ENCODE measurements around the gene R3HDM2. TPM values are rescaled to one million over a fixed set of nuclear protein-coding genes. Genes with fewer than 3 reads are reported as not detected.

The R3HDM2 gene
- total and polyA plus RNA-seq, 10 donors: 11.3 to 90.8 (median 53.5) TPM

GRCh38 chr12:57239587-57240065, 191.2 kb downstream of the R3HDM2 start:
- no peak for TF ChIP-seq POLR2AphosphoS5 (IDR thresholded peaks at IDR 0.05)
- TF ChIP-seq CTCF (IDR thresholded peaks at IDR 0.05 in 8 of 11, conservative IDR thresholded peaks at IDR 0.05 in 3 of 11): no peak
- TF ChIP-seq POLR2A (IDR thresholded peaks at IDR 0.05): no peak
- Histone ChIP-seq H3K4me3 (peak overlapping the region; percentile 43 to 77 (median 51)), H3K36me3 (peaks cover 0 to 11% (median 0%) of the 10 kb centered on the region in 6 donors), H3K9me3 (no peaks in the 10 kb centered on the region), H3K27me3 (replicated peaks in 1 of 7) (peaks cover 0 to 96% (median 82%) of the 10 kb centered on the region in 7 donors), H3K27ac (peak overlapping the region in 5 of 8 donors; percentile 18 to 68 (median 41)), H3K4me1 (peaks cover 64 to 96% (median 92%) of the 10 kb centered on the region in 6 donors)
- WGBS, 5 donors: 1 to 5% (median 3%) methylated on average over 14 of the region's 14 CpGs
- no peak for DNase-seq
- intact Hi-C loops (cut with DNase I; ENCODE audit: low total_unique reads): loop anchor here (2.0 kb wide), 1 partner anchor 23 kb away; the partner anchor contains the start of gene NXPH4

- Histone ChIP-seq H3K27ac (peak overlapping the region in 4 of 8 donors; percentile 18 to 68 (median 32)), H3K27me3 (replicated peaks in 1 of 7) (peaks cover 0 to 90% (median 79%) of the 10 kb centered on the region in 7 donors), H3K36me3 (peaks cover 0 to 17% (median 4%) of the 10 kb centered on the region in 6 donors), H3K9me3 (no peaks in the 10 kb centered on the region), H3K4me1 (peaks cover 69 to 100% (median 95%) of the 10 kb centered on the region in 6 donors), H3K4me3 (peak overlapping the region; percentile 16 to 77 (median 51))
- WGBS, 5 donors: 1 to 12% (median 2%) methylated on average over 10 to 47 of the region's 47 CpGs
- intact Hi-C loops (cut with DNase I; ENCODE audit: low total_unique reads): loop anchor here (2.0 kb wide), 1 partner anchor 22 kb away; the partner anchor contains the start of gene NXPH4
- no peak for TF ChIP-seq POLR2A (IDR thresholded peaks at IDR 0.05)
- peak; percentile 51 to 82 (median 67) for TF ChIP-seq POLR2AphosphoS5 (IDR thresholded peaks at IDR 0.05)
- peak; percentile 100 for TF ChIP-seq CTCF (IDR thresholded peaks at IDR 0.05 in 8 of 11, conservative IDR thresholded peaks at IDR 0.05 in 3 of 11)
- DNase-seq: peak; percentile 97
Measured at GRCh38 chr12:57238854-57239554, 191.8 kb downstream of the R3HDM2 start.

- Histone ChIP-seq H3K4me3 (peak overlapping the region; percentile 16 to 77 (median 51)), H3K36me3 (peaks cover 0 to 25% (median 12%) of the 10 kb centered on the region in 6 donors), H3K4me1 (peaks cover 62 to 100% (median 94%) of the 10 kb centered on the region in 6 donors), H3K27ac (peak overlapping the region in 4 of 8 donors; percentile 14 to 45 (median 21)), H3K27me3 (replicated peaks in 1 of 7) (peaks cover 0 to 82% (median 71%) of the 10 kb centered on the region in 7 donors), H3K9me3 (no peaks in the 10 kb centered on the region)
- TF ChIP-seq POLR2AphosphoS5 (IDR thresholded peaks at IDR 0.05): no peak
- no peak for TF ChIP-seq CTCF (IDR thresholded peaks at IDR 0.05 in 8 of 11, conservative IDR thresholded peaks at IDR 0.05 in 3 of 11)
- no peak for TF ChIP-seq POLR2A (IDR thresholded peaks at IDR 0.05)
- DNase-seq: peak; percentile 81
- 4 to 7% (median 6%) methylated on average over 53 to 63 of the region's 63 CpGs for WGBS, 5 donors
- intact Hi-C loops (cut with DNase I; ENCODE audit: low total_unique reads): loop anchor here (2.0 kb wide), 1 partner anchor 21 kb away; the partner anchor contains the start of gene NXPH4
Measured at GRCh38 chr12:57237932-57238853, 192.7 kb downstream of the R3HDM2 start.
